Bronchial epithelial cell (primary cell): ENCODE measurements around the gene E2F7. TPM values are rescaled to one million over a fixed set of nuclear protein-coding genes. Genes with fewer than 3 reads are reported as not detected.

Experiments used
- DNase-seq: peaks from one replicate; pipeline ENCODE4 v3.0.0-alpha.2; 2010; ENCODE audit warnings: low read depth
- FAIRE-seq: peaks from 2 replicates; lab custom pipeline; 2011; peaks lifted over from hg19 to GRCh38; lab: Jason Lieb, UNC
- H3K27me3 ChIP-seq: 2 replicates; pipeline ENCODE4 v1.5.1; 2011; ENCODE audit warnings: low read length; ENCODE audit not compliant: control insufficient read depth, insufficient read depth
- H3K36me3 ChIP-seq: 2 replicates; pipeline ENCODE4 v1.5.1; 2011; ENCODE audit warnings: low read length; ENCODE audit not compliant: control insufficient read depth, insufficient read depth
- H3K4me3 ChIP-seq: 2 replicates; pipeline ENCODE4 v1.5.1; 2011; ENCODE audit warnings: mild to moderate bottlenecking, low read depth, low read length, control low read depth
- total RNA-seq: library from RNA; depleted of rRNA; stranded (reverse); fragments of >200 nt; gene quantifications from 2 replicates; pipeline ENCODE4 v1.2.1, GENCODE V29; 2014
- TF ChIP-seq, protein P1 (sequence below): IDR thresholded peaks from 2 replicates; pipeline ENCODE4 v1.5.1; 2011; ENCODE audit warnings: mild to moderate bottlenecking, moderate library complexity, low read length, control low read depth, inconsistent platforms; ENCODE audit not compliant: insufficient read depth, severe bottlenecking

E2F7 gene
- total RNA-seq, 1 donor from 2014 or later: 3.4 TPM

DNA sequence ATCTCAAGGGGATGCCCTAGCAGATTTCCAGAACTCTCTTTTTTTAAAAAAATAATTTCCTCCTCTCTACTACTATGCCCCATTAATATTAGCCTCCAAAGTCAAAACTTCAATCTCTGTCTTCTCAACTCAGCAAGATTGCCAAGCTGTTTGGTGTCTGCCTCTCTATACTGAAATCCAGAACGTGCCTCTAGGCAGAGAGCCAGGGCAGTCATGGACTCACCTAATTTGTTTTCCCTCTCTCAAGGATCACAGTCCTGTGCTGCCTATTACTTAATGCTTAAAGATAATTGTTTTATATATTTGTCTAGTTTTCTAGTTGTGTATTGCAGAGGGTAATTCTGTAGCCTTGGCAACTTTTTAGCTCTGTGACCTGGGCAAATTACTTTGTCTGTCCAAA, 74.7 kb downstream of the E2F7 start:
- Histone ChIP-seq H3K36me3 (no peaks in the 10 kb centered on the region), H3K4me3 (no peak overlapping the region), H3K27me3 (no peaks in the 10 kb centered on the region)
- DNase-seq: no peak
- FAIRE-seq: no peak
- TF ChIP-seq, protein P1, sequence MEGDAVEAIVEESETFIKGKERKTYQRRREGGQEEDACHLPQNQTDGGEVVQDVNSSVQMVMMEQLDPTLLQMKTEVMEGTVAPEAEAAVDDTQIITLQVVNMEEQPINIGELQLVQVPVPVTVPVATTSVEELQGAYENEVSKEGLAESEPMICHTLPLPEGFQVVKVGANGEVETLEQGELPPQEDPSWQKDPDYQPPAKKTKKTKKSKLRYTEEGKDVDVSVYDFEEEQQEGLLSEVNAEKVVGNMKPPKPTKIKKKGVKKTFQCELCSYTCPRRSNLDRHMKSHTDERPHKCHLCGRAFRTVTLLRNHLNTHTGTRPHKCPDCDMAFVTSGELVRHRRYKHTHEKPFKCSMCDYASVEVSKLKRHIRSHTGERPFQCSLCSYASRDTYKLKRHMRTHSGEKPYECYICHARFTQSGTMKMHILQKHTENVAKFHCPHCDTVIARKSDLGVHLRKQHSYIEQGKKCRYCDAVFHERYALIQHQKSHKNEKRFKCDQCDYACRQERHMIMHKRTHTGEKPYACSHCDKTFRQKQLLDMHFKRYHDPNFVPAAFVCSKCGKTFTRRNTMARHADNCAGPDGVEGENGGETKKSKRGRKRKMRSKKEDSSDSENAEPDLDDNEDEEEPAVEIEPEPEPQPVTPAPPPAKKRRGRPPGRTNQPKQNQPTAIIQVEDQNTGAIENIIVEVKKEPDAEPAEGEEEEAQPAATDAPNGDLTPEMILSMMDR: no peak

DNA sequence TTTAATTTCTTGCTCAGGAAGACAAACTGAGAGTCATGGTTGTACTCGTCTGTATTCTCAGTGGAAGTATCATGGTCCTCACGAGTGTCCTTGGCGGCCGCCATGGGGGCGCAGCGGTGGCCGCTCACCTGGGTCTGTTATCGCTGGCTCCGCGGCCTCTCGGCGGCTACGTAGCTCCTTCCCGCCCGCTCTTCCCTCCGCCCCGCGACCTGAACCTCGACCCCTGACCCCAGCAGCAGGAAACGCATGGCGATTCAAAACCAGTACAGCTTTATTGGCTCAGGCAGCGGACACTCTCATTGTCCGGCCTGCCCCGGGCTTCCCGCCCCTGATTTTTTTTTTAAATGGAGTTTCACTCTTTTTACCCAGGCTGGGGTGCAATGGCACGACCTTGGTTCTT, 80.8 kb downstream of the E2F7 start:
- TF ChIP-seq, protein P1: no peak
- H3K4me3 ChIP-seq: no peak overlapping the region
- no peaks in the 10 kb centered on the region for H3K36me3 ChIP-seq
- DNase-seq: no peak
- H3K27me3 ChIP-seq: no peaks in the 10 kb centered on the region
- FAIRE-seq: no peak

DNA sequence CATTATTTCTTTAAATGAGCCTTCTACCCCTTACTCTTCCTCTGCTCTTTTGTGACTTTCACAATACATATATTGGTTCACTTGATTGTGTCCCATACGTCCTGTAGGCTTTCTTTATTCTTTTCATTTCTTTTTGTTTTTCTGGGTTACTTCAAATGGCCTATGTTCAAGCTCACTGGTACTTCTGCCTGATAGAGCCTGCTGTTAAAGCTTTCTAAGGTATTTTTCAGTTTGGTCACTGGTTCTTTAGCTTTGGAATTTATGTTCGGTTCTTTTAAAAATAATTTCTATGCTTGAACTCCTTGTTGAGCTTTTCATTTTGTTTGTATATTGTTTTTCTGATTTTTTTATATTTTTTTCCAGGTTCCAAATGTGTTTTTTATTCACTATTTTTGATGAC, 81.9 kb downstream of the E2F7 start:
- Histone ChIP-seq H3K36me3 (no peaks in the 10 kb centered on the region), H3K27me3 (no peaks in the 10 kb centered on the region), H3K4me3 (no peak overlapping the region)
- TF ChIP-seq, protein P1: no peak
- DNase-seq (no peak), FAIRE-seq (no peak)

DNA sequence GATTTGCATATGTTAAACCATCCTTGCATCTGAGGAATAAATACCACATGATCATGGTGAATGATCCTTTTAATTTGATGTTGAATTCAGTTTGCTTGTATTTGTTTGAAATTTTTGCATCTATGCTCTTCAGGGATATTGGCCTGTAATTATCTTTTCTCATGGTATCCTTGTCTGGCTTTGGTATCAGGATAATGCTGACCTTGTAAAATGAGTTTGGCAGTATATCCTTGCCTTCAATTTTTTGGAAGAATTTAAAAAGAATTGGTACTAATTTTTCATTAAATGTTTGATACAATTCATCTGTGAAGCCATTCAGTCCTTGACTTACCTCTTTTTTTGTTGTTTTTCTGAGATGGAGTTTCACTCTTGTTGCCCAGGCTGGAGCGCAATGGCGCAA, 85.2 kb downstream of the E2F7 start:
- FAIRE-seq (no peak), DNase-seq (no peak)
- H3K36me3 ChIP-seq: no peaks in the 10 kb centered on the region
- H3K27me3 ChIP-seq: no peaks in the 10 kb centered on the region
- TF ChIP-seq, protein P1: no peak
- no peak overlapping the region for H3K4me3 ChIP-seq

DNA sequence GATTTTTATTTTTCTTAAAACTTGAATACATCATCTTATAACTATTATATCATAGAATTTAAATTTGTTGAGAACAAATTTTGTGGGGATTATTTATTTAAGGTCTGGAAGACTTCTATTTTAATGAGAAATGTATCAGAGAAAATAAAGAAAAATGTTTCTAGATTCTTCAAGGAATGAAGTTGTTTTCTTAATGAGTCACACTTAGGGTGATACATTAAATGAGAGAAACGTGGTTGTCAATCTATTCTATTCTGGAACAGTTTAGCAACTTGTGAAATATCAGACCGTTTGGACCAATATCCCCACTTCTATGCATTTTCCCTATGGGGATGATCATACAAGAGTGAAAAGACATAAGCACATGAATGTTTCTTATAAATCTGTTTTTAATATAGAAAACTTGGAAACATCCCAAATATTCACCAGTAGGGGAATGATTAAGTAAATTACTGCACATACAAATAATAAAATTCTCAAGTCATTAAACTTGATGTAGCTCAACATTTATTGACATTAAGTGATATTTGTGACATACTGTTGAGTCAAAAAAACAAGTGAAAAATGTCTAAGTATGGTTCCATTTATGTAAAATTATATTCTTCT, 88.5 kb downstream of the E2F7 start:
- Histone ChIP-seq H3K4me3 (no peak overlapping the region), H3K36me3 (no peaks in the 10 kb centered on the region), H3K27me3 (no peaks in the 10 kb centered on the region)
- DNase-seq (peak; percentile 56), FAIRE-seq (no peak)
- TF ChIP-seq, protein P1: no peak

Other genes starting within 250 kb of the E2F7 start
- 19.5 and 25.5 TPM in 2 replicates for gene CSRP2, start 186.6 kb downstream of the E2F7 start, total RNA-seq